H1 (cell line): ENCODE results near the gene ATP9B. TPM values are rescaled to one million over a fixed set of nuclear protein-coding genes. Genes with fewer than 3 reads are reported as not detected.

Experiments used
- CTCF ChIA-PET: fragments of 300-600 bp; sonication (Branson Sonifier 250); formaldehyde crosslinking; loops from one replicate; lab custom pipeline; 2021; ENCODE audit not compliant: partially characterized antibody; lab: Charles Lee
- POLR2A ChIA-PET: fragments of 300-600 bp; sonication (Branson Sonifier 250); formaldehyde crosslinking; loops from one replicate; lab custom pipeline; 2021; ENCODE audit warnings: inconsistent platforms; ENCODE audit not compliant: partially characterized antibody; lab: Charles Lee
- DNase-seq, 2 experiments: peaks; one replicate each; pipeline versions ENCODE4 v3.0.0 to v3.0.0-alpha.2; 2010 to 2022; ENCODE audit warnings: low spot score in 2 of 2, low read depth in 1 of 2, mixed read lengths in 1 of 2
- FAIRE-seq: peaks from 2 replicates; lab custom pipeline; 2011; peaks lifted over from hg19 to GRCh38; lab: Jason Lieb, UNC
- H2AFZ ChIP-seq: 2 replicates; pipeline ENCODE4 v1.8.1; 2012; ENCODE audit warnings: low read length, inconsistent platforms
- H2AK5ac ChIP-seq: 2 replicates; pipeline ENCODE4 v1.6.1; 2013; ENCODE audit warnings: low read depth, low read length
- H2BK120ac ChIP-seq: replicated peaks from 2 replicates; pipeline ENCODE3; 2013; ENCODE audit warnings: low read depth, low read length, inconsistent platforms
- H2BK12ac ChIP-seq: 2 replicates; pipeline ENCODE4 v1.6.1; 2013; ENCODE audit warnings: low read depth, low read length
- H2BK15ac ChIP-seq: 2 replicates; pipeline ENCODE4 v1.6.1; 2013; ENCODE audit warnings: low read length
- H2BK20ac ChIP-seq: 2 replicates; pipeline ENCODE4 v1.6.1; 2013; ENCODE audit warnings: low read length
- H2BK5ac ChIP-seq: 2 replicates; pipeline ENCODE4 v1.6.1; 2013; ENCODE audit warnings: low read depth, low read length
- H3K14ac ChIP-seq: 2 replicates; pipeline ENCODE4 v1.6.1; 2013; ENCODE audit warnings: inconsistent platforms; ENCODE audit not compliant: insufficient read length
- H3K18ac ChIP-seq: 2 replicates; pipeline ENCODE4 v1.6.1; 2013; ENCODE audit warnings: low read length; ENCODE audit errors: extremely low read depth
- H3K23ac ChIP-seq: 2 replicates; pipeline ENCODE4 v1.6.1; 2013; ENCODE audit warnings: inconsistent platforms; ENCODE audit not compliant: insufficient read length
- H3K23me2 ChIP-seq: 2 replicates; pipeline ENCODE4 v1.6.1; 2013; ENCODE audit warnings: low read depth, low read length
- H3K27ac ChIP-seq: 2 replicates; pipeline ENCODE4 v1.6.1; 2011; ENCODE audit warnings: low read depth, low read length, inconsistent platforms
- H3K27me3 ChIP-seq, 4 experiments: replicated peaks in 1 of 4; 1 replicate in 1 of 4; 2 replicates in 3 of 4; pipeline versions ENCODE4 v1.6.1 to v1.8.1; 2011 to 2013; ENCODE audit warnings: low read length in 3 of 4, mild to moderate bottlenecking in 3 of 4, inconsistent platforms in 2 of 4, mixed read lengths in 2 of 4, moderate library complexity in 1 of 4; ENCODE audit not compliant: control insufficient read depth in 3 of 4, insufficient read depth in 3 of 4; ENCODE audit errors: extremely low read depth in 1 of 4
- H3K36me3 ChIP-seq, 4 experiments: 2 replicates each; pipeline versions ENCODE4 v1.6.1 to v1.8.1; 2011 to 2013; ENCODE audit warnings: mild to moderate bottlenecking in 4 of 4, low read length in 3 of 4, moderate library complexity in 2 of 4, control low read depth in 1 of 4, inconsistent platforms in 1 of 4; ENCODE audit not compliant: insufficient read depth in 4 of 4, control insufficient read depth in 2 of 4
- H3K4ac ChIP-seq: replicated peaks from 2 replicates; pipeline ENCODE3; 2013; ENCODE audit warnings: low read length, low read depth, mixed read lengths, inconsistent platforms; ENCODE audit not compliant: insufficient read length
- H3K4me1 ChIP-seq, 4 experiments: replicated peaks in 1 of 4; 1 replicate in 1 of 4; 2 replicates in 3 of 4; pipeline versions ENCODE4 v1.6.1 to v1.8.1; 2011 to 2013; ENCODE audit warnings: low read length in 3 of 4, inconsistent platforms in 2 of 4, mixed read lengths in 1 of 4; ENCODE audit not compliant: insufficient read depth in 4 of 4, control insufficient read depth in 3 of 4
- H3K4me2 ChIP-seq, 2 experiments: 2 replicates each; pipeline versions ENCODE4 v1.6.1 to v1.8.1; 2011 to 2013; ENCODE audit warnings: low read depth in 2 of 2, low read length in 2 of 2, control low read depth in 1 of 2, inconsistent platforms in 1 of 2, mild to moderate bottlenecking in 1 of 2; ENCODE audit not compliant: insufficient read depth in 1 of 2
- H3K4me3 ChIP-seq, 4 experiments: fragments of 200-600, 300-600 bp in 1 of 4; sonication (generic), shearing (Covaris generic), sonication (Bioruptor Twin) in 1 of 4; 2 replicates each; pipeline versions ENCODE4 v1.5.1 to v1.8.1; 2011 to 2016; ENCODE audit warnings: low read length in 4 of 4, low read depth in 3 of 4, control low read depth in 2 of 4, inconsistent platforms in 2 of 4, mild to moderate bottlenecking in 2 of 4, mixed read lengths in 1 of 4, moderate library complexity in 1 of 4; ENCODE audit not compliant: insufficient read depth in 2 of 4; ENCODE audit errors: extremely low read depth in 1 of 4
- H3K56ac ChIP-seq: replicated peaks from 2 replicates; pipeline ENCODE3; 2013; ENCODE audit warnings: low read depth, mild to moderate bottlenecking, mixed read lengths, low read length, inconsistent platforms; ENCODE audit not compliant: insufficient read length
- H3K79me1 ChIP-seq: 2 replicates; pipeline ENCODE4 v1.6.1; 2013; ENCODE audit warnings: low read depth, low read length, control low read depth
- H3K79me2 ChIP-seq, 2 experiments: 2 replicates each; pipeline versions ENCODE4 v1.6.1 to v1.8.1; 2012 to 2013; ENCODE audit warnings: low read length in 2 of 2, mild to moderate bottlenecking in 2 of 2, inconsistent platforms in 1 of 2; ENCODE audit not compliant: insufficient read depth in 2 of 2, control insufficient read depth in 1 of 2
- H3K9ac ChIP-seq, 4 experiments: replicated peaks in 1 of 4; 1 replicate in 1 of 4; 2 replicates in 3 of 4; pipeline versions ENCODE4 v1.6.1 to v1.8.1; 2011 to 2013; ENCODE audit warnings: low read depth in 3 of 4, low read length in 3 of 4, control low read depth in 2 of 4, mild to moderate bottlenecking in 2 of 4, moderate library complexity in 2 of 4, inconsistent platforms in 1 of 4; ENCODE audit errors: extremely low read depth in 1 of 4
- H3K9me3 ChIP-seq, 2 experiments: 2 replicates each; pipeline versions ENCODE4 v1.6.1 to v1.8.1; 2012 to 2013; ENCODE audit warnings: mild to moderate bottlenecking in 2 of 2, moderate library complexity in 2 of 2, control low read depth in 1 of 2, inconsistent platforms in 1 of 2, low read depth in 1 of 2, low read length in 1 of 2, mixed read lengths in 1 of 2; ENCODE audit not compliant: insufficient read depth in 2 of 2
- H4K20me1 ChIP-seq, 2 experiments: replicated peaks in 1 of 2; 2 replicates each; pipeline versions ENCODE3 to v1.8.1; 2011 to 2013; ENCODE audit warnings: inconsistent platforms in 2 of 2, low read length in 2 of 2, mild to moderate bottlenecking in 1 of 2; ENCODE audit not compliant: insufficient read depth in 2 of 2, control insufficient read depth in 1 of 2
- H4K5ac ChIP-seq: 2 replicates; pipeline ENCODE4 v1.6.1; 2013; ENCODE audit warnings: low read length, low read depth, mixed read lengths, inconsistent platforms; ENCODE audit not compliant: insufficient read length
- H4K8ac ChIP-seq: 2 replicates; pipeline ENCODE4 v1.8.0; 2013; ENCODE audit warnings: mild to moderate bottlenecking, moderate library complexity, low read length, inconsistent platforms; ENCODE audit not compliant: insufficient read depth; ENCODE audit errors: extremely low read depth
- H4K91ac ChIP-seq: replicated peaks from 2 replicates; pipeline ENCODE3; 2013; ENCODE audit warnings: low read length, mixed read lengths, inconsistent platforms; ENCODE audit not compliant: insufficient read length
- ASH2L ChIP-seq: fragments of 200-600, 300-600 bp; sonication (generic); IDR thresholded peaks from one replicate; pipeline ENCODE4 v1.7.1; 2017; ENCODE audit warnings: low read length
- CBX5 ChIP-seq: fragments of 300-800, 300-1000 bp; sonication (generic); IDR thresholded peaks from 2 replicates; pipeline ENCODE4 v1.7.1; 2016; ENCODE audit warnings: antibody characterized with exemption, low read length, low read depth
- JUN ChIP-seq: IDR thresholded peaks from 2 replicates; pipeline ENCODE4 v1.6.1; 2011; ENCODE audit warnings: low read depth, mild to moderate bottlenecking, improper control_type of control experiment, low read length
- KDM5A ChIP-seq: fragments of 200-600 bp; IDR thresholded peaks from 2 replicates; pipeline ENCODE4 v1.7.1; 2012; ENCODE audit warnings: mild to moderate bottlenecking, low read length, inconsistent platforms, mixed read lengths
- MAFK ChIP-seq: IDR thresholded peaks from 2 replicates; pipeline ENCODE4 v1.6.1; 2012; ENCODE audit warnings: low read depth, mild to moderate bottlenecking, improper control_type of control experiment, low read length
- RFX5 ChIP-seq: IDR thresholded peaks from 2 replicates; pipeline ENCODE4 v1.6.1; 2011; ENCODE audit warnings: low read depth, low read length, improper control_type of control experiment, borderline replicate concordance
- RXRA ChIP-seq: IDR thresholded peaks from 2 replicates; pipeline ENCODE4 v1.6.1; 2011; ENCODE audit warnings: low read depth, mild to moderate bottlenecking, low read length, moderate library complexity; ENCODE audit not compliant: insufficient read depth
- SAP30 ChIP-seq: fragments of 300-600 bp; sonication (generic); IDR thresholded peaks from 2 replicates; pipeline ENCODE4 v1.7.1; 2012; ENCODE audit warnings: low read length, moderate library complexity, mild to moderate bottlenecking, inconsistent platforms; ENCODE audit not compliant: insufficient read depth, insufficient replicate concordance
- SIN3A ChIP-seq, 2 experiments: IDR thresholded peaks in 1 of 2; conservative IDR thresholded peaks in 1 of 2; 2 replicates each; pipeline ENCODE4 v1.6.1; 2011 to 2012; ENCODE audit warnings: low read length in 2 of 2, improper control_type of control experiment in 1 of 2, low read depth in 1 of 2, mild to moderate bottlenecking in 1 of 2
- SIRT6 ChIP-seq: IDR thresholded peaks from one replicate; pipeline ENCODE4 v1.7.1; 2012; ENCODE audit warnings: low read length, inconsistent platforms
- SP4 ChIP-seq: IDR thresholded peaks from 2 replicates; pipeline ENCODE4 v1.6.1; 2012; ENCODE audit warnings: low read length, inconsistent platforms
- TCF12 ChIP-seq: IDR thresholded peaks from 2 replicates; pipeline ENCODE4 v1.6.1; 2011; ENCODE audit warnings: low read depth, mild to moderate bottlenecking, low read length
- USF2 ChIP-seq: IDR thresholded peaks from 2 replicates; pipeline ENCODE4 v1.6.1; 2011; ENCODE audit warnings: low read length, improper control_type of control experiment
- WGBS, 2 experiments: shearing (Covaris generic) in 1 of 2; methylation state at CpG; one replicate each; pipeline versions ENCODE4 v1.1.6 to v1.1.7; 2013 to 2015; ENCODE audit warnings: low lambda C conversion rate in 2 of 2, mixed read lengths in 2 of 2, inconsistent platforms in 1 of 2, low coverage in 1 of 2, missing lambda C conversion rate in 1 of 2; ENCODE audit not compliant: insufficient replicate concordance in 2 of 2, insufficient coverage in 1 of 2, insufficient read length in 1 of 2; ENCODE audit errors: extremely low coverage in 1 of 2, missing lambda C conversion rate in 1 of 2; 5-methylcytosine and 5-hydroxymethylcytosine counted together
- polyA plus RNA-seq, 7 experiments: library from polyadenylated mRNA; depleted of rRNA in 3 of 7; stranded (reverse) in 5 of 7; unstranded in 2 of 7; fragments of >200 nt in 5 of 7; fragments of 200-250 nt in 2 of 7; gene quantifications; 1 replicate in 5 of 7; 2 replicates in 1 of 7; 4 replicates in 1 of 7; pipeline versions ENCODE4 v1.2.1 to v1.2.3, GENCODE V29; 2011 to 2013; ENCODE audit warnings: missing spikeins in 2 of 7, mixed read lengths in 2 of 7
- total RNA-seq: library from RNA; stranded (reverse); fragmentation: NEBNext Ultra II Directional; extraction: Animal tissue kit (Norgen Biotek cat#: 25700); gene quantifications from 2 replicates; pipeline ENCODE4 v1.2.1, GENCODE V29; 2021

The ATP9B gene
- total and polyA plus RNA-seq, 2 of the 8 experiments (the other 6 are each of a cell fraction or from before 2014, with no cell fraction given): 15.1 to 21.7 TPM

GRCh38 chr18:79327199-79327721 is 258.1 kb downstream of the ATP9B start:
- H3K4ac ChIP-seq: no peak overlapping the region
- H3K9me3 ChIP-seq: peaks cover 8 to 11% of the 10 kb centered on the region in 2 experiments; a peak in 3 of 4 replicates
- no peak overlapping the region for H3K4me3 ChIP-seq
- ChIA-PET CTCF (no interaction called here), POLR2A (no interaction called here)
- H2BK20ac ChIP-seq: no peak overlapping the region
- H2BK5ac ChIP-seq: peak overlapping the region; percentile 49; the same call in 1 of the 2 replicates
- no peaks in the 10 kb centered on the region; a peak in 1 of 7 replicates for H3K4me1 ChIP-seq
- H3K4me2 ChIP-seq: no peak overlapping the region
- H3K56ac ChIP-seq: no peak overlapping the region
- H4K8ac ChIP-seq: no peak overlapping the region
- H4K20me1 ChIP-seq: peaks cover 0 to 2% of the 10 kb centered on the region in 2 experiments
- no peak overlapping the region for H2AK5ac ChIP-seq
- no peaks in the 10 kb centered on the region for H3K23me2 ChIP-seq
- H2BK120ac ChIP-seq: no peak overlapping the region
- no peak overlapping the region for H4K5ac ChIP-seq
- H3K14ac ChIP-seq: no peak overlapping the region
- H3K23ac ChIP-seq: no peak overlapping the region
- H3K27me3 ChIP-seq: no peaks in the 10 kb centered on the region
- peak overlapping the region; percentile 84; the same call in 1 of the 2 replicates for H2BK12ac ChIP-seq
- FAIRE-seq (no peak), DNase-seq (no peak)
- H3K36me3 ChIP-seq: no peaks in the 10 kb centered on the region; a peak in 1 of 8 replicates
- no peak overlapping the region for H2BK15ac ChIP-seq
- H3K79me2 ChIP-seq: no peaks in the 10 kb centered on the region
- no peak overlapping the region for H3K18ac ChIP-seq
- no peak overlapping the region for H2AFZ ChIP-seq
- no peak overlapping the region for H4K91ac ChIP-seq
- WGBS, 2 experiments: 89% methylated on average over 26 of the region's 26 CpGs; no CpG with 5 or more reads in 1 of the 2 experiments
- no peaks in the 10 kb centered on the region; the same call in 1 of the 2 replicates for H3K79me1 ChIP-seq
- H3K9ac ChIP-seq: no peak overlapping the region
- no peak overlapping the region for H3K27ac ChIP-seq
- TF ChIP-seq JUN (no peak), SP4 (no peak), SIRT6 (no peak), TCF12 (no peak), MAFK (no peak), SIN3A (conservative IDR thresholded peaks at IDR 0.05 in 1 of 2, IDR thresholded peaks at IDR 0.05 in 1 of 2; ENCODE audit: low read depth in 1 of 2, low read length in 2 of 2) (no peak), KDM5A (no peak), RFX5 (no peak), USF2 (no peak), CBX5 (no peak), ASH2L (no peak), SAP30 (no peak), RXRA (no peak)
